ENCODE measurements around the gene ZCCHC7. TPM values are rescaled to one million over a fixed set of nuclear protein-coding genes. Genes with fewer than 3 reads are reported as not detected.

The ZCCHC7 gene
- total RNA-seq, 3 donors from 2014 or later (not counting 1 experiment from before 2014, with no cell fraction given) = 42.4 to 43.2 (median 42.8) TPM

- Histone ChIP-seq H3K9me3 (ENCODE audit: control insufficient read depth, insufficient read depth, low read length) (no peaks in the 10 kb centered on the region), H3K27me3 (ENCODE audit: control insufficient read depth, insufficient read depth, low read length) (no peaks in the 10 kb centered on the region), H3K4me1 (ENCODE audit: control insufficient read depth, insufficient read depth, low read length) (no peaks in the 10 kb centered on the region), H3K4me3 (ENCODE audit: low read length) (no peak overlapping the region), H3K36me3 (ENCODE audit: control insufficient read depth, insufficient read depth, low read length) (no peaks in the 10 kb centered on the region), H3K27ac (ENCODE audit: low read length) (no peak overlapping the region)
- Mint-ChIP-seq H3K27ac (no peak overlapping the region), H3K27me3 (ENCODE audit: low read depth in 2 of 2) (no peaks in the 10 kb centered on the region), H3K4me3 (no peak overlapping the region), H3K4me1 (no peaks in the 10 kb centered on the region), H3K36me3 (no peaks in the 10 kb centered on the region), H3K9me3 (no peaks in the 10 kb centered on the region)
- TF ChIP-seq CTCF (IDR thresholded peaks at IDR 0.05) = no peak
- DNase-seq (no peak), ATAC-seq (no peak)
- intact Hi-C loops (cut with micrococcal nuclease) = no loop called here
- 100% methylated on average over 1 of the region's 3 CpGs for WGBS (ENCODE audit: insufficient coverage)
Observed at GRCh38 chr9:37335238-37335637, 214.9 kb downstream of the ZCCHC7 start.

DNA sequence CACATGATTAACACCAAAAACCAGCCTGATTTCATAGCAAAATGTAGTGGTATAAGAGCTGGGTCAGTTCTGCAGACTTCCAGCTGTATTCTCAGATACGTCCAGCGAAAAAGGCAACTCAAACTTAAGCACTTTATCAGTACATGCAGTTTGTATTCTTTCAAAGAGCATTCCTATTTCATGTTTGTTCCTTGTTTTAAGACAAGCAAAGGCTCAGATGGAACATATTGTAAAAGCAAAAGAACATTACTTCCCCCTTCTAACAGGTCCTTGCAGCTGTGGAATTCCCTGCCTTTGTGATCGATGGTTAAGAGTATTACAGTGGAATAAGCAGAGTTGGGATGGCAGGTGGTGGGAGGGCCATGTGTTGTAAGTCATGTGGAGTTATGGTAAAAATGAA is 215.8 kb downstream of the ZCCHC7 start:
- H3K27me3 ChIP-seq (ENCODE audit: control insufficient read depth, insufficient read depth, low read length) = no peaks in the 10 kb centered on the region
- no peaks in the 10 kb centered on the region for H3K4me1 ChIP-seq (ENCODE audit: control insufficient read depth, insufficient read depth, low read length)
- no peak overlapping the region for H3K27ac ChIP-seq (ENCODE audit: low read length)
- ATAC-seq = no peak
- no peak for TF ChIP-seq CTCF (IDR thresholded peaks at IDR 0.05)
- H3K27me3 Mint-ChIP-seq (ENCODE audit: low read depth in 2 of 2) = no peaks in the 10 kb centered on the region
- H3K36me3 ChIP-seq (ENCODE audit: control insufficient read depth, insufficient read depth, low read length) = no peaks in the 10 kb centered on the region
- no peaks in the 10 kb centered on the region for H3K9me3 Mint-ChIP-seq
- no peaks in the 10 kb centered on the region for H3K4me1 Mint-ChIP-seq
- H3K4me3 ChIP-seq (ENCODE audit: low read length) = no peak overlapping the region
- intact Hi-C loops (cut with micrococcal nuclease) = no loop called here
- no peak for DNase-seq
- no peaks in the 10 kb centered on the region for H3K36me3 Mint-ChIP-seq
- no peak overlapping the region for H3K4me3 Mint-ChIP-seq
- no peak overlapping the region for H3K27ac Mint-ChIP-seq
- WGBS (ENCODE audit: insufficient coverage) = 77% methylated on average over 3 of the region's 3 CpGs
- no peaks in the 10 kb centered on the region for H3K9me3 ChIP-seq (ENCODE audit: control insufficient read depth, insufficient read depth, low read length)

- intact Hi-C loops (cut with micrococcal nuclease) = no loop called here
- H3K36me3 Mint-ChIP-seq = no peaks in the 10 kb centered on the region
- no peak overlapping the region for H3K27ac Mint-ChIP-seq
- H3K4me3 Mint-ChIP-seq = no peak overlapping the region
- TF ChIP-seq CTCF (IDR thresholded peaks at IDR 0.05) = no peak
- no peaks in the 10 kb centered on the region for H3K27me3 Mint-ChIP-seq (ENCODE audit: low read depth in 2 of 2)
- H3K4me1 Mint-ChIP-seq = no peaks in the 10 kb centered on the region
- Histone ChIP-seq H3K27me3 (ENCODE audit: control insufficient read depth, insufficient read depth, low read length) (no peaks in the 10 kb centered on the region), H3K36me3 (ENCODE audit: control insufficient read depth, insufficient read depth, low read length) (no peaks in the 10 kb centered on the region), H3K4me1 (ENCODE audit: control insufficient read depth, insufficient read depth, low read length) (no peaks in the 10 kb centered on the region), H3K9me3 (ENCODE audit: control insufficient read depth, insufficient read depth, low read length) (no peaks in the 10 kb centered on the region), H3K27ac (ENCODE audit: low read length) (no peak overlapping the region), H3K4me3 (ENCODE audit: low read length) (no peak overlapping the region)
- DNase-seq (no peak), ATAC-seq (no peak)
- WGBS (ENCODE audit: insufficient coverage) = 80% methylated on average over 5 of the region's 7 CpGs
- H3K9me3 Mint-ChIP-seq = no peaks in the 10 kb centered on the region
Observed at GRCh38 chr9:37337301-37337890, 217.0 kb downstream of the ZCCHC7 start.

DNA sequence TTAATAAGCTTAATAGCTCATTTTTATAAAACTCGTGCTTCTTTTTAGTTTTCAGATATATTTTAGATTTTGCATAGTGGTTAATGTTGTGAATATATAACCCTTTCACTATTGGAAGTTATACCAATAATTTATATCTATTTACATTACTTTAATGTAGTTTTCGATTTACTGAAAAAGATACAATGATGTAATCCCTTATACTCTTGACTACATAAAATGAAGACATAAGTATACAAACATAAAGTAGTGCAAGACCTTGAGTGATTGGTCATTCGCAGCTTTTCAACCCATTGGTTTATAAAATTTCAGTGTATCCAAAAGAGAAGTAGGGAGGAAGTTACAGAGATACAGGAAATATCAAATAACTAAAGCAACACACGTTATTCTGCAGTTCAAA is 217.8 kb downstream of the ZCCHC7 start:
- H3K9me3 ChIP-seq (ENCODE audit: control insufficient read depth, insufficient read depth, low read length) = no peaks in the 10 kb centered on the region
- H3K27me3 ChIP-seq (ENCODE audit: control insufficient read depth, insufficient read depth, low read length) = no peaks in the 10 kb centered on the region
- Mint-ChIP-seq H3K27ac (no peak overlapping the region), H3K36me3 (no peaks in the 10 kb centered on the region), H3K4me3 (no peak overlapping the region), H3K27me3 (ENCODE audit: low read depth in 2 of 2) (no peaks in the 10 kb centered on the region), H3K9me3 (no peaks in the 10 kb centered on the region), H3K4me1 (no peaks in the 10 kb centered on the region)
- 71% methylated on average over 1 of the region's 4 CpGs for WGBS (ENCODE audit: insufficient coverage)
- ATAC-seq (no peak), DNase-seq (no peak)
- no peak overlapping the region for H3K27ac ChIP-seq (ENCODE audit: low read length)
- H3K36me3 ChIP-seq (ENCODE audit: control insufficient read depth, insufficient read depth, low read length) = no peaks in the 10 kb centered on the region
- intact Hi-C loops (cut with micrococcal nuclease) = no loop called here
- no peaks in the 10 kb centered on the region for H3K4me1 ChIP-seq (ENCODE audit: control insufficient read depth, insufficient read depth, low read length)
- TF ChIP-seq CTCF (IDR thresholded peaks at IDR 0.05) = no peak
- no peak overlapping the region for H3K4me3 ChIP-seq (ENCODE audit: low read length)
